ENCODE results near the gene XIRP1.

Gene XIRP1

GRCh38 chr3:39138804-39139415 lies 53.5 kb downstream of the XIRP1 start:
- Histone ChIP-seq H3K4me1 (ENCODE audit: control insufficient read depth, insufficient read depth, low read length) (peaks cover 12% of the 10 kb centered on the region), H3K9ac (ENCODE audit: low read length) (no peak overlapping the region), H3K9me3 (ENCODE audit: control insufficient read depth, low read length) (no peaks in the 10 kb centered on the region), H3K36me3 (ENCODE audit: control insufficient read depth, insufficient read depth, low read length, severe bottlenecking) (peaks cover 28% of the 10 kb centered on the region), H3K4me3 (ENCODE audit: low read length) (no peak overlapping the region), H3K27me3 (replicated peaks; ENCODE audit: control insufficient read depth, insufficient read depth, low read length) (no peaks in the 10 kb centered on the region)
- DNase-seq (ENCODE audit: low read depth): peak; percentile 64

- no peak overlapping the region for H3K4me3 ChIP-seq (ENCODE audit: low read length)
- H3K9ac ChIP-seq (ENCODE audit: low read length): no peak overlapping the region
- H3K4me1 ChIP-seq (ENCODE audit: control insufficient read depth, insufficient read depth, low read length): peaks cover 12% of the 10 kb centered on the region
- no peaks in the 10 kb centered on the region for H3K9me3 ChIP-seq (ENCODE audit: control insufficient read depth, low read length)
- DNase-seq (ENCODE audit: low read depth): no peak
- H3K27me3 ChIP-seq (replicated peaks; ENCODE audit: control insufficient read depth, insufficient read depth, low read length): no peaks in the 10 kb centered on the region
- H3K36me3 ChIP-seq (ENCODE audit: control insufficient read depth, insufficient read depth, low read length, severe bottlenecking): peaks cover 21% of the 10 kb centered on the region
These were observed 54.2 kb downstream of the XIRP1 start for GRCh38 chr3:39137991-39138803.

GRCh38 chr3:39137435-39137936 lies 54.9 kb downstream of the XIRP1 start:
- no peaks in the 10 kb centered on the region for H3K9me3 ChIP-seq (ENCODE audit: control insufficient read depth, low read length)
- no peak for DNase-seq (ENCODE audit: low read depth)
- peaks cover 14% of the 10 kb centered on the region for H3K36me3 ChIP-seq (ENCODE audit: control insufficient read depth, insufficient read depth, low read length, severe bottlenecking)
- peaks cover 12% of the 10 kb centered on the region for H3K4me1 ChIP-seq (ENCODE audit: control insufficient read depth, insufficient read depth, low read length)
- no peaks in the 10 kb centered on the region for H3K27me3 ChIP-seq (replicated peaks; ENCODE audit: control insufficient read depth, insufficient read depth, low read length)
- no peak overlapping the region for H3K4me3 ChIP-seq (ENCODE audit: low read length)
- H3K9ac ChIP-seq (ENCODE audit: low read length): no peak overlapping the region

DNA sequence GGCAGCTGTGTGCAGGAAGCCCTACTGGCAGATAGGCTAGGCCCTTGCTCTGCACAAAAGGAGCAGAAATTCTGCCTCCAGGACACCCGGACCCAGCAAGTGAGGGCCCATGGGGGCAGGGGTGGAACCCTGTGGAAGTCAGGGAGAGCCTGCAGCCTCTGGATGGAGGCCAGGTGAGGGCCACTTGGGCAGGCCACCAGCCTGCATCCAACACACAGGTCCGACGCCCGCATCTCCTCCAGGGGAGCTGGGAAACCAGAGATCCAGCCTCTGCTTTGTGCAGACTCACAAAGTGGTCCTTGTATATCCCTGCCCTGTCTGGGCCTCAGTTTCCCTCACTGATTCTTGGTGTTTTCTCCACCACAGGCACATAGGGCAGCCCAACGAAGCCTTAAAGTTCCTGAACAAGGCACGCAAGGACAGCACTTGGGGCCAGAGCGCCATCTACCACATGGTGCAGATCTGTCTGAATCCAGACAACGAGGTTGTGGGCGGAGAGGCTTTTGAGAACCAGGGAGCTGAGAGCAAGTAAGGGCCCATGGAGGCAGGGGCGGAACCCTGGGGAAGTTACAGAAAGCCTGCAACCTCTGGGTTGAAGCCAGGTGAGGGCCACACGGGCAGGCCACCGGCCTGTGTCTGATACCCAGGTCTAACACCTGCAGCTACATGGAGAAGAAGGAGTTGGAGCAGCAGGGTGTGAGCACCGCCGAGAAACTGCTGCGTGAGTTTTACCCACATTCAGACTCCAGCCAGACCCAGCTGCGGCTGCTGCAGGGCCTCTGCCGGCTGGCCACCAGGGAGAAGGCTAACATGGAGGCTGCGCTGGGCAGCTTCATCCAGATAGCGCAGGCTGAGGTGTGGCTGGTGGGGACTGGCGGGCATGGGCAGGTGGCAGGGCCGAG lies 55.6 kb downstream of the XIRP1 start:
- Histone ChIP-seq H3K9me3 (ENCODE audit: control insufficient read depth, low read length) (no peaks in the 10 kb centered on the region), H3K36me3 (ENCODE audit: control insufficient read depth, insufficient read depth, low read length, severe bottlenecking) (peaks cover 8% of the 10 kb centered on the region), H3K4me3 (ENCODE audit: low read length) (no peak overlapping the region), H3K9ac (ENCODE audit: low read length) (no peak overlapping the region), H3K27me3 (replicated peaks; ENCODE audit: control insufficient read depth, insufficient read depth, low read length) (no peaks in the 10 kb centered on the region), H3K4me1 (ENCODE audit: control insufficient read depth, insufficient read depth, low read length) (peaks cover 12% of the 10 kb centered on the region)
- DNase-seq (ENCODE audit: low read depth): no peak

DNA sequence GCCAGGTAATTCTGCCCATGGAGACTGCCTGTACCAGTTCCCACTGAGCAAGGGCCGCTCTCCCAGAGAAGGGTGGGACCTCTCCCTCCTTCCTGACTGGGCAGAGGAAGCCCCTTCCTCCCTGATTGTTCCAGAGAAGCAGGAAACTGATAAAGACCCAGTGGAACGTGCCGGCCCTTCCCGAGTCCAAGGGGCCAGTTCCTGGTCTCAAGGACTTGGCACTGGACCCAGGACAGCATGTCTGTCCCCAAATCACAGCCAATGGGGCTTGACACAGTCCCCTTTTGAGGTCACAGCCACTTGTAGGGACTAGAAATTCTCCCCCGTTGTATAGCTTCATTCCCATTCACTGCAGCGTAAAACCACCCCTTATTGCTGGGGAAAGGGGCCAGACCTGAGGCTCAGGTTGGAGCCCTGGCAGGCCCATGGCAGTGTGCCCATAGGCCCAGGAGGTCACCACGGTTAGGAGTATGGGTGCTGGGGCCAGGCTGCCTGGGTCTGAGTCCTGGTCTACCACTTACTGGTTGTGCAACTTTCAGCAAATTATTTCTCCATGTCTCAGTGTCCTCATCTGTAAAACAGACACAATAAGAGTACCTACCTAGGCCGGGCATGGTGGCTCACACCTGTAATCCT lies 57.1 kb downstream of the XIRP1 start:
- Histone ChIP-seq H3K9me3 (ENCODE audit: control insufficient read depth, low read length) (no peaks in the 10 kb centered on the region), H3K27me3 (replicated peaks; ENCODE audit: control insufficient read depth, insufficient read depth, low read length) (no peaks in the 10 kb centered on the region), H3K4me3 (ENCODE audit: low read length) (no peak overlapping the region), H3K4me1 (ENCODE audit: control insufficient read depth, insufficient read depth, low read length) (no peaks in the 10 kb centered on the region), H3K9ac (ENCODE audit: low read length) (no peak overlapping the region), H3K36me3 (ENCODE audit: control insufficient read depth, insufficient read depth, low read length, severe bottlenecking) (peaks cover 1% of the 10 kb centered on the region)
- no peak for DNase-seq (ENCODE audit: low read depth)

- Histone ChIP-seq H3K4me1 (ENCODE audit: control insufficient read depth, insufficient read depth, low read length) (no peaks in the 10 kb centered on the region), H3K9ac (ENCODE audit: low read length) (no peak overlapping the region), H3K9me3 (ENCODE audit: control insufficient read depth, low read length) (no peaks in the 10 kb centered on the region), H3K4me3 (ENCODE audit: low read length) (no peak overlapping the region), H3K36me3 (ENCODE audit: control insufficient read depth, insufficient read depth, low read length, severe bottlenecking) (no peaks in the 10 kb centered on the region), H3K27me3 (replicated peaks; ENCODE audit: control insufficient read depth, insufficient read depth, low read length) (no peaks in the 10 kb centered on the region)
- DNase-seq (ENCODE audit: low read depth): no peak
These were observed 58.1 kb downstream of the XIRP1 start for GRCh38 chr3:39134305-39134704.

DNA sequence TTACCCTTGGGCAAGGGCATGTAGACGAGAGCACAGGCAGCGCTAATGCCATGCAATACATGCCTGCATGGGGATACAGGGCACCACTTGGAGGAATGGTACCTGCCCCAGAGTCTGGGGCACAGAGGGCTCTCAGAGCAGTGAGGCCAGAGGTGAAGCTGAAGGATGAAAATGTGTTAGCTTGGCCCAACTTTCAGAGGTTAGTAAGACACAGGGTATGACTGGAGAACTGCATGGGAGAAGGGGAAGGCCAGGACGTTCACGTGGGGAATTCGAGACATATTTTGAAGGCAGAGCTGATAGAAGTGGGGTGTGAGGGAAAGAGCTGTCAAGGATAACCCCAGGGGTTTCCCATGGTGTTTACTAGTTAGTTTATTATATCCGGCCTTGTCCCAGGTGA lies 58.6 kb downstream of the XIRP1 start:
- no peak overlapping the region for H3K4me3 ChIP-seq (ENCODE audit: low read length)
- H3K9me3 ChIP-seq (ENCODE audit: control insufficient read depth, low read length): no peaks in the 10 kb centered on the region
- H3K9ac ChIP-seq (ENCODE audit: low read length): no peak overlapping the region
- no peaks in the 10 kb centered on the region for H3K36me3 ChIP-seq (ENCODE audit: control insufficient read depth, insufficient read depth, low read length, severe bottlenecking)
- H3K4me1 ChIP-seq (ENCODE audit: control insufficient read depth, insufficient read depth, low read length): no peaks in the 10 kb centered on the region
- DNase-seq (ENCODE audit: low read depth): no peak
- H3K27me3 ChIP-seq (replicated peaks; ENCODE audit: control insufficient read depth, insufficient read depth, low read length): no peaks in the 10 kb centered on the region

Measured in adipocyte (in vitro differentiated cells).